ENCODE data around the gene CAMSAP2.

GRCh38 chr1:200727257-200727656 lies 11.4 kb upstream of the CAMSAP2 start:
- no peak for TF ChIP-seq CTCF (conservative IDR thresholded peaks at IDR 0.05; ENCODE audit: low read depth, low read length)
- no peak for TF ChIP-seq EZH2phosphoT487 (IDR thresholded peaks at IDR 0.05; ENCODE audit: borderline replicate concordance, low read length)
